Osteocyte (in vitro differentiated cells): ENCODE results near the gene CKB. TPM values are rescaled to one million over a fixed set of nuclear protein-coding genes. Genes with fewer than 3 reads are reported as not detected.
"Not testable (repeated sequence)": the region's sequence is repeated elsewhere in the genome, so short reads cannot be mapped to it uniquely, and the experiment has no call there.

ENCODE experiments used
- DNase-seq: peaks from one replicate; pipeline ENCODE4 v3.0.0; 2021; ENCODE audit warnings: mixed read lengths; ENCODE audit not compliant: unreplicated experiment; ENCODE audit errors: extremely low spot score
- H3K27ac Mint-ChIP-seq: one replicate; pipeline ENCODE4 v1.8.0; 2021; ENCODE audit warnings: mild to moderate bottlenecking, mixed read lengths; ENCODE audit not compliant: unreplicated experiment
- H3K27me3 Mint-ChIP-seq: one replicate; pipeline ENCODE4 v1.8.0; 2021; ENCODE audit warnings: mixed read lengths; ENCODE audit not compliant: unreplicated experiment
- H3K36me3 Mint-ChIP-seq: one replicate; pipeline ENCODE4 v1.8.0; 2021; ENCODE audit warnings: mixed read lengths; ENCODE audit not compliant: unreplicated experiment
- H3K4me1 Mint-ChIP-seq: one replicate; pipeline ENCODE4 v1.8.0; 2021; ENCODE audit warnings: mixed read lengths; ENCODE audit not compliant: unreplicated experiment
- H3K4me3 Mint-ChIP-seq: one replicate; pipeline ENCODE4 v1.8.0; 2021; ENCODE audit warnings: mild to moderate bottlenecking, moderate library complexity, mixed read lengths; ENCODE audit not compliant: unreplicated experiment
- H3K9me3 Mint-ChIP-seq: one replicate; pipeline ENCODE4 v1.8.0; 2021; ENCODE audit warnings: mixed read lengths; ENCODE audit not compliant: unreplicated experiment
- CTCF ChIP-seq: fragments of 200-600 bp; sonication (generic); IDR thresholded peaks from 2 replicates; pipeline ENCODE4 v1.5.0; 2021; ENCODE audit warnings: antibody characterized with exemption, mild to moderate bottlenecking, moderate library complexity
- total RNA-seq: library from RNA; stranded (reverse); gene quantifications from 2 replicates; pipeline ENCODE4 v1.2.1, GENCODE V29; 2021

The CKB gene
- total RNA-seq, 1 donor from 2014 or later: 25.4 TPM

- H3K27ac Mint-ChIP-seq: no peak overlapping the region
- no peaks in the 10 kb centered on the region for H3K36me3 Mint-ChIP-seq
- no peaks in the 10 kb centered on the region for H3K9me3 Mint-ChIP-seq
- DNase-seq: no peak
- H3K4me3 Mint-ChIP-seq: no peak overlapping the region
- no peak for TF ChIP-seq CTCF
- H3K27me3 Mint-ChIP-seq: no peaks in the 10 kb centered on the region
- peaks cover 19% of the 10 kb centered on the region for H3K4me1 Mint-ChIP-seq
These were observed 6.0 kb downstream of the CKB start for GRCh38 chr14:103516426-103517173.

GRCh38 chr14:103514596-103515421 lies 7.8 kb downstream of the CKB start:
- Mint-ChIP-seq H3K9me3 (no peaks in the 10 kb centered on the region), H3K4me1 (peaks cover 16% of the 10 kb centered on the region), H3K36me3 (peaks cover 7% of the 10 kb centered on the region), H3K27me3 (no peaks in the 10 kb centered on the region), H3K27ac (no peak overlapping the region), H3K4me3 (no peak overlapping the region)
- TF ChIP-seq CTCF: no peak
- no peak for DNase-seq

- Mint-ChIP-seq H3K27ac (no peak overlapping the region), H3K9me3 (no peaks in the 10 kb centered on the region), H3K36me3 (peaks cover 15% of the 10 kb centered on the region), H3K4me3 (no peak overlapping the region), H3K27me3 (no peaks in the 10 kb centered on the region), H3K4me1 (peaks cover 4% of the 10 kb centered on the region)
- no peak for TF ChIP-seq CTCF
- no peak for DNase-seq
These were observed 9.7 kb downstream of the CKB start for GRCh38 chr14:103512701-103513611.

GRCh38 chr14:103512180-103512579 lies 10.4 kb downstream of the CKB start:
- not testable (repeated sequence) for H3K9me3 Mint-ChIP-seq, H3K27ac Mint-ChIP-seq, H3K27me3 Mint-ChIP-seq, H3K4me3 Mint-ChIP-seq, DNase-seq, H3K4me1 Mint-ChIP-seq
- peaks cover 15% of the 10 kb centered on the region for H3K36me3 Mint-ChIP-seq
